Nasal cavity respiratory epithelium epithelial cell of viscerocranial mucosa (primary cell): ENCODE results near the gene CAVIN4. TPM values are rescaled to one million over a fixed set of nuclear protein-coding genes. Genes with fewer than 3 reads are reported as not detected.

ENCODE experiments used
- total RNA-seq: library from RNA; depleted of rRNA; stranded (reverse); fragments of >200 nt; gene quantifications from 2 replicates; pipeline ENCODE4 v1.2.3, GENCODE V29; 2014

The CAVIN4 gene
- total RNA-seq = 0.34 and 0.43 TPM in 2 replicates

GRCh38 chr9:100577776-100578448 is at the start of gene CAVIN4:
Gene CAVIN4 (plus strand): TSS chr9:100578079. CDS start chr9:100578144, 65 bp downstream.

Other genes starting within 250 kb of the CAVIN4 start
- gene TEX10, start 225.1 kb upstream of the CAVIN4 start, total RNA-seq = 29.0 and 34.9 TPM in 2 replicates
- gene MSANTD3, start 150.9 kb upstream of the CAVIN4 start, total RNA-seq = 31.8 and 39.2 TPM in 2 replicates
- gene TMEFF1, start 104.9 kb upstream of the CAVIN4 start, total RNA-seq = 0.21 and 0.34 TPM in 2 replicates